ENCODE measurements around the gene TRAPPC2L.

DNA sequence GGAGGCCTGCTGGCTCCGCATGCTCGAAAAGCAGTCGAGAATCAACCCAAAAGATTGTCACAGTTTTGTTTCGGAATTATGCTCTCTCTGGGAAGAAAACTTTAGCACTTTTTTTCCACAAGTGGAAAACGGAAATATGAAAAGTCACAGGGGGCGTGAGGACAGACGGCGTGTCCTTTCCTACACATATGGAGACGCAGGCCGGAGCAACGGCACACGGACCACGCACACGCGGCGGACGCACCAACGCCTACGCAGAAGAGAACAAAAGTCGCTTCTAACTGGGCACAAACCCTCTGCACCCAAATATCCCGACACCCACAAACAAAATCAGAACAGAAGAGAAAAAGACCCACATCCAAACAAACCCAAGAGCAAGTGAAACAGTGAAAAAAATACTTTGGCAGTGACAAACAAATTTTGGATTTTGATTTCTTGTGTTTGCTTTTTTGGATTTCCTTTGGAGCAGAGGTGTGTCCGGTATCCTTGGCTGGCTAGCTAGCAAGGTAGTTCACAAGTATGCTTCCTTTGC, 18.8 kb downstream of the TRAPPC2L start:
- no peak for TF ChIP-seq EP300 (IDR thresholded peaks at IDR 0.05; ENCODE audit: borderline replicate concordance)
- no peak for TF ChIP-seq YY1 (IDR thresholded peaks at IDR 0.05; ENCODE audit: low read depth)
- TF ChIP-seq CEBPB (IDR thresholded peaks at IDR 0.05), result no peak
- TF ChIP-seq, protein P1, sequence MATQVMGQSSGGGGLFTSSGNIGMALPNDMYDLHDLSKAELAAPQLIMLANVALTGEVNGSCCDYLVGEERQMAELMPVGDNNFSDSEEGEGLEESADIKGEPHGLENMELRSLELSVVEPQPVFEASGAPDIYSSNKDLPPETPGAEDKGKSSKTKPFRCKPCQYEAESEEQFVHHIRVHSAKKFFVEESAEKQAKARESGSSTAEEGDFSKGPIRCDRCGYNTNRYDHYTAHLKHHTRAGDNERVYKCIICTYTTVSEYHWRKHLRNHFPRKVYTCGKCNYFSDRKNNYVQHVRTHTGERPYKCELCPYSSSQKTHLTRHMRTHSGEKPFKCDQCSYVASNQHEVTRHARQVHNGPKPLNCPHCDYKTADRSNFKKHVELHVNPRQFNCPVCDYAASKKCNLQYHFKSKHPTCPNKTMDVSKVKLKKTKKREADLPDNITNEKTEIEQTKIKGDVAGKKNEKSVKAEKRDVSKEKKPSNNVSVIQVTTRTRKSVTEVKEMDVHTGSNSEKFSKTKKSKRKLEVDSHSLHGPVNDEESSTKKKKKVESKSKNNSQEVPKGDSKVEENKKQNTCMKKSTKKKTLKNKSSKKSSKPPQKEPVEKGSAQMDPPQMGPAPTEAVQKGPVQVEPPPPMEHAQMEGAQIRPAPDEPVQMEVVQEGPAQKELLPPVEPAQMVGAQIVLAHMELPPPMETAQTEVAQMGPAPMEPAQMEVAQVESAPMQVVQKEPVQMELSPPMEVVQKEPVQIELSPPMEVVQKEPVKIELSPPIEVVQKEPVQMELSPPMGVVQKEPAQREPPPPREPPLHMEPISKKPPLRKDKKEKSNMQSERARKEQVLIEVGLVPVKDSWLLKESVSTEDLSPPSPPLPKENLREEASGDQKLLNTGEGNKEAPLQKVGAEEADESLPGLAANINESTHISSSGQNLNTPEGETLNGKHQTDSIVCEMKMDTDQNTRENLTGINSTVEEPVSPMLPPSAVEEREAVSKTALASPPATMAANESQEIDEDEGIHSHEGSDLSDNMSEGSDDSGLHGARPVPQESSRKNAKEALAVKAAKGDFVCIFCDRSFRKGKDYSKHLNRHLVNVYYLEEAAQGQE (IDR thresholded peaks at IDR 0.05; ENCODE audit: low read depth), result no peak
- TF ChIP-seq TCF12 (IDR thresholded peaks at IDR 0.05; ENCODE audit: low read depth), result no peak
- no peak for TF ChIP-seq RAD21 (IDR thresholded peaks at IDR 0.05; ENCODE audit: low read depth)
- TF ChIP-seq, protein P2, sequence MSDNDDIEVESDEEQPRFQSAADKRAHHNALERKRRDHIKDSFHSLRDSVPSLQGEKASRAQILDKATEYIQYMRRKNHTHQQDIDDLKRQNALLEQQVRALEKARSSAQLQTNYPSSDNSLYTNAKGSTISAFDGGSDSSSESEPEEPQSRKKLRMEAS (IDR thresholded peaks at IDR 0.05), result no peak
- no peak for TF ChIP-seq EGR1 (IDR thresholded peaks at IDR 0.05)
- no peak for TF ChIP-seq TAF1 (IDR thresholded peaks at IDR 0.05; ENCODE audit: low read depth)
- TF ChIP-seq FOXM1 (IDR thresholded peaks at IDR 0.05; ENCODE audit: borderline replicate concordance, low read depth), result no peak
- TF ChIP-seq ZBTB7A (IDR thresholded peaks at IDR 0.05; ENCODE audit: low read depth), result no peak
- TF ChIP-seq, protein P3, sequence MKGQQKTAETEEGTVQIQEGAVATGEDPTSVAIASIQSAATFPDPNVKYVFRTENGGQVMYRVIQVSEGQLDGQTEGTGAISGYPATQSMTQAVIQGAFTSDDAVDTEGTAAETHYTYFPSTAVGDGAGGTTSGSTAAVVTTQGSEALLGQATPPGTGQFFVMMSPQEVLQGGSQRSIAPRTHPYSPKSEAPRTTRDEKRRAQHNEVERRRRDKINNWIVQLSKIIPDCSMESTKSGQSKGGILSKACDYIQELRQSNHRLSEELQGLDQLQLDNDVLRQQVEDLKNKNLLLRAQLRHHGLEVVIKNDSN (IDR thresholded peaks at IDR 0.05), result no peak
- TF ChIP-seq CREB1 (IDR thresholded peaks at IDR 0.05; ENCODE audit: low read depth), result no peak
- TF ChIP-seq TEAD4 (IDR thresholded peaks at IDR 0.05), result no peak
